Caco-2 (cell line): ENCODE results near the gene ANK3. TPM values are rescaled to one million over a fixed set of nuclear protein-coding genes. Genes with fewer than 3 reads are reported as not detected.

Experiments
- BruUV-seq: library from RNA; stranded (reverse); fragments of 400-500 nt; replicated peaks from 2 replicates; lab custom pipeline; 2021; lab: Mats Ljungman, UMichigan
- CTCF ChIA-PET: fragments of 300-600 bp; sonication (Branson Sonifier 250); formaldehyde crosslinking; loops from one replicate; lab custom pipeline; 2022; ENCODE audit warnings: antibody characterized with exemption; lab: Charles Lee
- POLR2A ChIA-PET: fragments of 300-600 bp; sonication (Branson Sonifier 250); formaldehyde crosslinking; loops from one replicate; lab custom pipeline; 2022; ENCODE audit warnings: antibody characterized with exemption; lab: Charles Lee
- DNase-seq, 2 experiments: peaks; one replicate each; pipeline versions ENCODE4 v3.0.0 to v3.0.0-alpha.2; 2020 to 2022
- H3K27me3 ChIP-seq: replicated peaks from 2 replicates; pipeline ENCODE4 v1.6.0; 2011; ENCODE audit warnings: low read length; ENCODE audit not compliant: control insufficient read depth, insufficient read depth
- H3K36me3 ChIP-seq: 2 replicates; pipeline ENCODE4 v1.5.1; 2011; ENCODE audit warnings: low read length; ENCODE audit not compliant: control insufficient read depth, insufficient read depth
- H3K4me1 ChIP-seq: fragments of 250-450 bp; sonication (Bioruptor Pico); 2 replicates; pipeline ENCODE4 v1.5.1; 2020; ENCODE audit warnings: mild to moderate bottlenecking
- H3K4me3 ChIP-seq: 2 replicates; pipeline ENCODE4 v1.5.1; 2011; ENCODE audit warnings: low read depth, mild to moderate bottlenecking, control low read depth, low read length
- H3K9me3 ChIP-seq: fragments of 250-450 bp; sonication (Bioruptor Pico); 2 replicates; pipeline ENCODE4 v1.5.1; 2020; ENCODE audit warnings: mild to moderate bottlenecking, moderate library complexity
- H3K27ac Mint-ChIP-seq: one replicate; pipeline ENCODE4 v1.8.0; 2022; ENCODE audit warnings: mixed read lengths; ENCODE audit not compliant: unreplicated experiment
- H3K27me3 Mint-ChIP-seq: one replicate; pipeline ENCODE4 v1.8.0; 2022; ENCODE audit warnings: mixed read lengths; ENCODE audit not compliant: insufficient read depth, unreplicated experiment
- H3K36me3 Mint-ChIP-seq: one replicate; pipeline ENCODE4 v1.8.0; 2022; ENCODE audit warnings: mild to moderate bottlenecking, mixed read lengths; ENCODE audit not compliant: insufficient read depth, unreplicated experiment
- H3K4me1 Mint-ChIP-seq: one replicate; pipeline ENCODE4 v1.8.0; 2022; ENCODE audit warnings: low read depth, mixed read lengths; ENCODE audit not compliant: unreplicated experiment
- H3K4me3 Mint-ChIP-seq: one replicate; pipeline ENCODE4 v1.8.0; 2022; ENCODE audit warnings: mild to moderate bottlenecking, moderate library complexity, mixed read lengths; ENCODE audit not compliant: unreplicated experiment
- H3K9me3 Mint-ChIP-seq: one replicate; pipeline ENCODE4 v1.8.0; 2022; ENCODE audit warnings: mixed read lengths; ENCODE audit not compliant: unreplicated experiment
- CTCF ChIP-seq, 2 experiments: fragments of 200-600 bp in 1 of 2; IDR thresholded peaks; 1 replicate in 1 of 2; 2 replicates in 1 of 2; pipeline versions ENCODE4 v1.5.1 to v1.8.0; 2011 to 2022; ENCODE audit warnings: antibody characterized with exemption in 1 of 2, control low read depth in 1 of 2, inconsistent platforms in 1 of 2, low read depth in 1 of 2, low read length in 1 of 2, mild to moderate bottlenecking in 1 of 2, moderate library complexity in 1 of 2; ENCODE audit not compliant: insufficient read depth in 1 of 2, severe bottlenecking in 1 of 2, unreplicated experiment in 1 of 2
- intact Hi-C: fragments of 100-400 bp; cut with micrococcal nuclease; formaldehyde crosslinking; loops from one replicate; pipeline ENCODE4 v1.10.0; 2022; ENCODE audit not compliant: unreplicated experiment
- total RNA-seq: library from RNA; stranded (reverse); gene quantifications from 2 replicates; pipeline ENCODE4 v1.2.3, GENCODE V29; 2022

Gene ANK3
- total RNA-seq, 1 experiment from 2014 or later = 46.7 TPM

GRCh38 chr10:60426425-60426824 is 36.8 kb upstream of the ANK3 start:
- no peak for DNase-seq
- intact Hi-C loops = no loop called here
- Histone ChIP-seq H3K4me1 (peaks cover 15% of the 10 kb centered on the region), H3K9me3 (no peaks in the 10 kb centered on the region; the same call in 1 of the 2 replicates), H3K4me3 (no peak overlapping the region), H3K36me3 (no peaks in the 10 kb centered on the region), H3K27me3 (no peaks in the 10 kb centered on the region)
- Mint-ChIP-seq H3K27me3 (no peaks in the 10 kb centered on the region), H3K36me3 (no peaks in the 10 kb centered on the region), H3K4me3 (no peak overlapping the region), H3K9me3 (peaks cover 12% of the 10 kb centered on the region), H3K27ac (no peak overlapping the region), H3K4me1 (peaks cover 28% of the 10 kb centered on the region)
- no peak for TF ChIP-seq CTCF (IDR thresholded peaks at IDR 0.05; ENCODE audit: insufficient read depth in 1 of 2, low read depth in 1 of 2, low read length in 1 of 2, severe bottlenecking in 1 of 2, unreplicated experiment in 1 of 2)
- CTCF ChIA-PET = no interaction called here
- POLR2A ChIA-PET = no interaction called here
- BruUV-seq = no TSS peak

- BruUV-seq = no TSS peak
- CTCF ChIA-PET = interaction anchor here (1.0 kb wide), 1 partner anchor 187 kb away, joined by 4 read pairs; no protein-coding TSS in a partner anchor
- peaks cover 36% of the 10 kb centered on the region for H3K4me1 Mint-ChIP-seq
- no peaks in the 10 kb centered on the region for H3K27me3 Mint-ChIP-seq
- peaks cover 12% of the 10 kb centered on the region for H3K9me3 Mint-ChIP-seq
- no peak for DNase-seq
- H3K27ac Mint-ChIP-seq = no peak overlapping the region
- intact Hi-C loops = no loop called here
- Histone ChIP-seq H3K27me3 (no peaks in the 10 kb centered on the region), H3K4me3 (no peak overlapping the region), H3K36me3 (no peaks in the 10 kb centered on the region), H3K9me3 (no peaks in the 10 kb centered on the region; the same call in 1 of the 2 replicates), H3K4me1 (peaks cover 15% of the 10 kb centered on the region)
- no peaks in the 10 kb centered on the region for H3K36me3 Mint-ChIP-seq
- no peak overlapping the region for H3K4me3 Mint-ChIP-seq
- POLR2A ChIA-PET = interaction anchor here (0.6 kb wide), 2 partner anchors 120 to 179 kb away, joined by 3 to 13 read pairs; no protein-coding TSS in a partner anchor
- no peak for TF ChIP-seq CTCF (IDR thresholded peaks at IDR 0.05; ENCODE audit: insufficient read depth in 1 of 2, low read depth in 1 of 2, low read length in 1 of 2, severe bottlenecking in 1 of 2, unreplicated experiment in 1 of 2)
Measured at GRCh38 chr10:60425392-60426110, 35.9 kb upstream of the ANK3 start.

GRCh38 chr10:60424971-60425370 is 35.3 kb upstream of the ANK3 start:
- Histone ChIP-seq H3K27me3 (no peaks in the 10 kb centered on the region), H3K9me3 (no peaks in the 10 kb centered on the region; the same call in 1 of the 2 replicates), H3K4me3 (no peak overlapping the region), H3K36me3 (no peaks in the 10 kb centered on the region), H3K4me1 (peaks cover 15% of the 10 kb centered on the region)
- TF ChIP-seq CTCF (IDR thresholded peaks at IDR 0.05; ENCODE audit: insufficient read depth in 1 of 2, low read depth in 1 of 2, low read length in 1 of 2, severe bottlenecking in 1 of 2, unreplicated experiment in 1 of 2) = no peak
- no peak overlapping the region for H3K27ac Mint-ChIP-seq
- BruUV-seq = no TSS peak
- H3K4me3 Mint-ChIP-seq = no peak overlapping the region
- intact Hi-C loops = no loop called here
- no peaks in the 10 kb centered on the region for H3K36me3 Mint-ChIP-seq
- peaks cover 12% of the 10 kb centered on the region for H3K9me3 Mint-ChIP-seq
- ChIA-PET CTCF (interaction anchor here (1.0 kb wide), 1 partner anchor 186 kb away, joined by 4 read pairs; no protein-coding TSS in a partner anchor), POLR2A (no interaction called here)
- no peaks in the 10 kb centered on the region for H3K27me3 Mint-ChIP-seq
- no peak for DNase-seq
- peaks cover 36% of the 10 kb centered on the region for H3K4me1 Mint-ChIP-seq
